K562 (cell line): Measurements from ENCODE around the gene CACNA1C. TPM values are rescaled to one million over a fixed set of nuclear protein-coding genes. Genes with fewer than 3 reads are reported as not detected.

Source experiments
- ATAC-seq: fragments of 200-7000 bp; cut with Tn5 transposase; 3 replicates; pipeline ENCODE4 v1.9.1; 2020; ENCODE audit warnings: moderate library complexity
- BruUV-seq: library from RNA; stranded (reverse); fragments of 400-500 nt; replicated peaks from 2 replicates; lab custom pipeline; 2021; lab: Mats Ljungman, UMichigan
- CTCF ChIA-PET: fragments of 300-600 bp; formaldehyde crosslinking; extraction: SDS; loops from one replicate; lab custom pipeline; 2021; ENCODE audit warnings: low intra/inter-chr PET ratio; lab: Yijun Ruan, JAX
- POLR2A ChIA-PET: fragments of 300-600, 350-650 bp; sonication (Branson Sonifier 250); formaldehyde crosslinking; extraction: SDS; loops from one replicate; lab custom pipeline; 2021; ENCODE audit warnings: antibody characterized with exemption, inconsistent platforms; lab: Yijun Ruan, JAX
- DNase-seq, 4 experiments: peaks; one replicate each; pipeline versions ENCODE4 v3.0.0 to v3.0.0-alpha.2; 2011 to 2018; ENCODE audit warnings: low spot score in 3 of 4, mixed read lengths in 3 of 4; ENCODE audit errors: extremely low read depth in 1 of 4
- FAIRE-seq: peaks from 2 replicates; lab custom pipeline; 2011; peaks lifted over from hg19 to GRCh38; lab: Jason Lieb, UNC
- H2AFZ ChIP-seq: 2 replicates; pipeline ENCODE4 v1.6.0; 2011; ENCODE audit warnings: low read depth, low read length, control low read depth, inconsistent platforms
- H3K27ac ChIP-seq: fragments of 200-600 bp; 3 replicates; pipeline ENCODE4 v1.8.0; 2011; ENCODE audit warnings: low read depth, mild to moderate bottlenecking, control low read depth, inconsistent platforms, low read length, moderate library complexity, mixed read lengths; ENCODE audit errors: extremely low read depth
- H3K27me3 ChIP-seq, 2 experiments: fragments of 300-600 bp in 1 of 2; 2 replicates in 1 of 2; 3 replicates in 1 of 2; pipeline versions ENCODE4 v1.6.0 to v1.8.0; 2011; ENCODE audit warnings: inconsistent platforms in 2 of 2, low read length in 2 of 2, mild to moderate bottlenecking in 1 of 2, mixed read lengths in 1 of 2, moderate library complexity in 1 of 2; ENCODE audit not compliant: control insufficient read depth in 2 of 2, insufficient read depth in 2 of 2
- H3K36me3 ChIP-seq: fragments of 300-600 bp; 3 replicates; pipeline ENCODE4 v1.8.0; 2011; ENCODE audit warnings: mild to moderate bottlenecking, low read length, inconsistent platforms; ENCODE audit not compliant: control insufficient read depth, insufficient read depth
- H3K4me1 ChIP-seq, 2 experiments: fragments of 200-600 bp in 1 of 2; replicated peaks in 1 of 2; 2 replicates in 1 of 2; 3 replicates in 1 of 2; pipeline versions ENCODE4 v1.5.1 to v1.8.0; 2011; ENCODE audit warnings: inconsistent platforms in 2 of 2, low read length in 2 of 2, mild to moderate bottlenecking in 1 of 2, mixed read lengths in 1 of 2, moderate library complexity in 1 of 2; ENCODE audit not compliant: control insufficient read depth in 2 of 2, insufficient read depth in 2 of 2
- H3K4me2 ChIP-seq: 2 replicates; pipeline ENCODE4 v1.6.1; 2011; ENCODE audit warnings: low read length, control low read depth, inconsistent platforms, mixed read lengths; ENCODE audit not compliant: insufficient read depth
- H3K4me3 ChIP-seq: fragments of 200-600 bp; sonication (generic), shearing (Covaris generic); 2 replicates; pipeline ENCODE4 v1.5.1; 2016; ENCODE audit warnings: control low read depth, inconsistent platforms
- H3K79me2 ChIP-seq: fragments of 200-600 bp; 3 replicates; pipeline ENCODE4 v1.8.0; 2011; ENCODE audit warnings: low read length, inconsistent platforms; ENCODE audit not compliant: control insufficient read depth, insufficient read depth
- H3K9ac ChIP-seq, 2 experiments: 2 replicates each; pipeline versions ENCODE4 v1.6.0 to v1.6.1; 2011; ENCODE audit warnings: low read depth in 2 of 2, low read length in 2 of 2, control low read depth in 1 of 2, inconsistent platforms in 1 of 2, mild to moderate bottlenecking in 1 of 2, mixed read lengths in 1 of 2; ENCODE audit not compliant: insufficient read depth in 1 of 2
- H3K9me1 ChIP-seq: one replicate; pipeline ENCODE4 v1.6.0; 2011; ENCODE audit warnings: inconsistent platforms, mild to moderate bottlenecking, low read length, moderate library complexity; ENCODE audit not compliant: control insufficient read depth, insufficient read depth
- H3K9me3 ChIP-seq: replicated peaks from 2 replicates; pipeline ENCODE4 v1.5.1; 2011; ENCODE audit warnings: low read depth, low read length, inconsistent platforms; ENCODE audit not compliant: control insufficient read depth, insufficient read depth
- H4K20me1 ChIP-seq: replicated peaks from 2 replicates; pipeline ENCODE4 v1.6.1; 2011; ENCODE audit warnings: low read length, inconsistent platforms, mixed read lengths; ENCODE audit not compliant: control insufficient read depth, insufficient read depth
- RFX1 ChIP-seq: fragments of 450-650 bp; IDR thresholded peaks from 2 replicates; pipeline ENCODE4 v1.6.1; 2016; ENCODE audit warnings: mild to moderate bottlenecking, moderate library complexity
- WGBS: fragments of 100-300 bp; shearing (Covaris generic); methylation state at CpG from one replicate; pipeline ENCODE4 v1.1.6; 2016; ENCODE audit warnings: low coverage, mixed read lengths; ENCODE audit not compliant: insufficient coverage; ENCODE audit errors: missing lambda C conversion rate; 5-methylcytosine and 5-hydroxymethylcytosine counted together
- in situ Hi-C: fragments of 300-500 bp; cut with MboI; formaldehyde crosslinking; loops from 4 replicates; pipeline ENCODE4 v1.15.0; 2018; ENCODE audit warnings: inconsistent platforms, mixed read lengths
- intact Hi-C: fragments of 100-400 bp; cut with micrococcal nuclease; formaldehyde crosslinking; loops from 2 replicates; pipeline ENCODE4 v1.14.2; 2022
- polyA plus RNA-seq, 8 experiments: library from polyadenylated mRNA; depleted of rRNA in 4 of 8; stranded (reverse) in 5 of 8; unstranded in 3 of 8; fragments of >200 nt; fragmentation: Nextera tagmentation in 2 of 8; fragmentation: Illumina TruSeq in 1 of 8; extraction: Ambion mirVana in 2 of 8; extraction: Trizol in 1 of 8; gene quantifications; 2 replicates each; pipeline versions ENCODE4 v1.2.1 to v1.2.3, GENCODE V29; 2011 to 2014; ENCODE audit warnings: inconsistent platforms in 1 of 8, missing spikeins in 1 of 8
- total RNA-seq, 7 experiments: library from RNA; depleted of rRNA in 6 of 7; stranded (reverse); fragments of >200 nt in 6 of 7; fragmentation: Illumina TruSeq in 2 of 7; extraction: Trizol in 2 of 7; gene quantifications; 2 replicates each; pipeline versions ENCODE4 v1.2.1 to v1.2.3, GENCODE V29; 2011 to 2021; ENCODE audit warnings: low replicate concordance in 1 of 7
- TF ChIP-seq, protein P1 (sequence below), 2 experiments: fragments of 450-650 bp; formaldehyde crosslinking in 1 of 2; IDR thresholded peaks; 2 replicates each; pipeline versions ENCODE4 v1.4.0 to v1.6.1; 2014 to 2020; ENCODE audit warnings: mild to moderate bottlenecking in 2 of 2, borderline replicate concordance in 1 of 2, low read depth in 1 of 2

CACNA1C gene
- total and polyA plus RNA-seq, 9 of the 15 experiments (the other 6 are each of a cell fraction or from before 2014, with no cell fraction given): not detected

DNA sequence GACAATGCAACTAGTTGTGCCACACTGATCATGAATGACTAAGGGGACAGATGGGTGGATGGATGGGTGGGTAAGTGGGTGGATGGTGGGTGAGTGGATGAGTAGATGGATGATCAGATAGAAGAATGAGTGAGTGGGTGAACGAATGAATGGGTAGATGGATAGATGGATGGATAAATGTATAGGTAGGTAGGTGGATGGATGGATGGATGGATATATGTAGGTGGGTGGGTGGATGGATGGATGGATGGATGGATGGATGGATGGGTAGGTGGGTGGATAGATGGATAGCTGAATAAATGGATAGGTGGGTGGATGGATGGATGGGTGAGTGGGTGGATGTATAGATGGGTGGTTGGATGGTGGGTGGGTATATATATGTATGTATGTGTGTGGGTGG lies 393.2 kb downstream of the CACNA1C start (continued):
- TF ChIP-seq, protein P1, sequence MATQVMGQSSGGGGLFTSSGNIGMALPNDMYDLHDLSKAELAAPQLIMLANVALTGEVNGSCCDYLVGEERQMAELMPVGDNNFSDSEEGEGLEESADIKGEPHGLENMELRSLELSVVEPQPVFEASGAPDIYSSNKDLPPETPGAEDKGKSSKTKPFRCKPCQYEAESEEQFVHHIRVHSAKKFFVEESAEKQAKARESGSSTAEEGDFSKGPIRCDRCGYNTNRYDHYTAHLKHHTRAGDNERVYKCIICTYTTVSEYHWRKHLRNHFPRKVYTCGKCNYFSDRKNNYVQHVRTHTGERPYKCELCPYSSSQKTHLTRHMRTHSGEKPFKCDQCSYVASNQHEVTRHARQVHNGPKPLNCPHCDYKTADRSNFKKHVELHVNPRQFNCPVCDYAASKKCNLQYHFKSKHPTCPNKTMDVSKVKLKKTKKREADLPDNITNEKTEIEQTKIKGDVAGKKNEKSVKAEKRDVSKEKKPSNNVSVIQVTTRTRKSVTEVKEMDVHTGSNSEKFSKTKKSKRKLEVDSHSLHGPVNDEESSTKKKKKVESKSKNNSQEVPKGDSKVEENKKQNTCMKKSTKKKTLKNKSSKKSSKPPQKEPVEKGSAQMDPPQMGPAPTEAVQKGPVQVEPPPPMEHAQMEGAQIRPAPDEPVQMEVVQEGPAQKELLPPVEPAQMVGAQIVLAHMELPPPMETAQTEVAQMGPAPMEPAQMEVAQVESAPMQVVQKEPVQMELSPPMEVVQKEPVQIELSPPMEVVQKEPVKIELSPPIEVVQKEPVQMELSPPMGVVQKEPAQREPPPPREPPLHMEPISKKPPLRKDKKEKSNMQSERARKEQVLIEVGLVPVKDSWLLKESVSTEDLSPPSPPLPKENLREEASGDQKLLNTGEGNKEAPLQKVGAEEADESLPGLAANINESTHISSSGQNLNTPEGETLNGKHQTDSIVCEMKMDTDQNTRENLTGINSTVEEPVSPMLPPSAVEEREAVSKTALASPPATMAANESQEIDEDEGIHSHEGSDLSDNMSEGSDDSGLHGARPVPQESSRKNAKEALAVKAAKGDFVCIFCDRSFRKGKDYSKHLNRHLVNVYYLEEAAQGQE (IDR thresholded peaks at IDR 0.05; ENCODE audit: borderline replicate concordance): no peak
- TF ChIP-seq, protein P1 (CRISPR knock-in tag; IDR thresholded peaks at IDR 0.05; ENCODE audit: low read depth): no peak

DNA sequence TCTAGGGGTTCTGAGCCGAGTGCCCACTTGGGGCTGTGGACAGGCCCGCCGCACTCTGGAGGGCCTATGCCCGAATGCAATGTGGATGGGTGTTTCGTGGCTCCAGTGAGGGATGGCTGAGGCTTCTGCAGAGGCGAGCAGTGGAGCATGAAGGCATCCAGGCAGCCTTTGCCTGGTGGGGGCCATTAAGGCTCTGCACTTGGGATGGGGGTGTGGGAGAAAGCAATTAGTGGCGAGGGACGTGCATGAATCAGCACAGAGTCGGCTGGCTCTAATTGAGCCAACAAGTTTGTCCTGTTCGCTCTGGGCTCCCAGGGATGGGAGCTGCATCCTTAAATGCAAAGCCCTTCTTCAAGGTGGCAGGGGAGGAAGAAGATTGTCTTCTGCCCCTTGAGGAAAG lies 395.1 kb downstream of the CACNA1C start:
- H3K4me1 ChIP-seq: no peaks in the 10 kb centered on the region
- H3K79me2 ChIP-seq: no peaks in the 10 kb centered on the region
- TF ChIP-seq RFX1: no peak
- no peak overlapping the region for H3K9ac ChIP-seq
- H3K4me3 ChIP-seq: no peak overlapping the region
- WGBS: 3% methylated on average over 5 of the region's 10 CpGs
- no peak overlapping the region for H3K4me2 ChIP-seq
- H4K20me1 ChIP-seq: no peaks in the 10 kb centered on the region
- no peak for FAIRE-seq
- POLR2A ChIA-PET: no interaction called here
- DNase-seq: no peak
- no peak overlapping the region for H3K27ac ChIP-seq
- peaks cover 0 to 4% of the 10 kb centered on the region in 2 experiments; a peak in 1 of 5 replicates for H3K27me3 ChIP-seq
- H3K36me3 ChIP-seq: no peaks in the 10 kb centered on the region
- ATAC-seq: no peak
- BruUV-seq: no TSS peak
- CTCF ChIA-PET: no interaction called here
- H3K9me1 ChIP-seq: no peaks in the 10 kb centered on the region
- in situ Hi-C loops (no loop called here), intact Hi-C loops (no loop called here)
- no peak overlapping the region for H2AFZ ChIP-seq
- no peaks in the 10 kb centered on the region for H3K9me3 ChIP-seq
